ENCODE measurements around the gene ARHGAP40.

DNA sequence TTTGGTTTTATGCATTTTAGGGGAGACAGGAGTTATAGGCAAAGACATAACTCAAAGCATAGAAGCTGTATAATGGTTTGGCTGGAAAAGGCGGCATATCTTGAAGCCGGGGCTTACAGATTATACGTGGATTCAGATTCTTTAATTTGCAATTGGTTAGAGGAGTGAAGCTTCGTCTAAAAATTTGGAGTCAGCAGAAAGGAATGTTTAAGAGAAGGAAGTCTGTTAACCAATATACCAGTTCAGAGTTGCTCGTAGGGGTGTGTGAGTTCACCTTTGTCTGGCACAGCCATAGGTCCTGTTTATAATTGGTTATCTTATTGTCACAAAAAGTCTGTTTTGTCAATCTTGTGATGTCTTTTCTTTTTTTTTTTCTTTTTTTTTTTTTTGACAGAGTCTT is 8.9 kb downstream of the ARHGAP40 start:
- TF ChIP-seq EZH2 (IDR thresholded peaks at IDR 0.05) (no peak), POLR2AphosphoS5 (IDR thresholded peaks at IDR 0.05; ENCODE audit: borderline replicate concordance, low read depth, low read length) (no peak)
